Ramos (cell line): Measurements from ENCODE around the gene PRELP.
"Not testable (repeated sequence)": the region's sequence is repeated elsewhere in the genome, so short reads cannot be mapped to it uniquely, and the experiment has no call there.

Source experiments
- in situ Hi-C: fragments of 300-500 bp; cut with MboI; formaldehyde crosslinking; loops from one replicate; pipeline ENCODE4 v1.14.3; 2022; ENCODE audit warnings: low sequenced_read_pairs; ENCODE audit not compliant: unreplicated experiment

Gene PRELP

DNA sequence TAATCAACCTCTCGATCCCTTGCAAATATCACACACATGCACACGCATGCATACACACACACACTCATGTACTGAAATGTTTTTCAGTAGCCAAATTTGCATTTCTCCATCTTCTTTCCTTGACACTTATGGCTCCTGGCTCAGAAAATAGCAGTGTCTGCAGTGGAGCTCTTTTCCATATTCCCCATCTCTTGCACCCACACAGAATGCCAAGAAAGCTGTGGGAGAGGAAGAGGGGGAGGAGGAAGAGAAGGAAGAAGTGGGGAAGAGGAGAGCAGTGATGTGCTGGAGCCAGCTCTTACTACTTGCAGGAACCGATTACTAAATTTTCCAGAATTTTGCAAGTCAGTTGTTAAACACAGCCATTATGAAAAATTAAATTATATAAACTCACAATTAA, 28.2 kb downstream of the PRELP start:
- in situ Hi-C loops, result no loop called here

DNA sequence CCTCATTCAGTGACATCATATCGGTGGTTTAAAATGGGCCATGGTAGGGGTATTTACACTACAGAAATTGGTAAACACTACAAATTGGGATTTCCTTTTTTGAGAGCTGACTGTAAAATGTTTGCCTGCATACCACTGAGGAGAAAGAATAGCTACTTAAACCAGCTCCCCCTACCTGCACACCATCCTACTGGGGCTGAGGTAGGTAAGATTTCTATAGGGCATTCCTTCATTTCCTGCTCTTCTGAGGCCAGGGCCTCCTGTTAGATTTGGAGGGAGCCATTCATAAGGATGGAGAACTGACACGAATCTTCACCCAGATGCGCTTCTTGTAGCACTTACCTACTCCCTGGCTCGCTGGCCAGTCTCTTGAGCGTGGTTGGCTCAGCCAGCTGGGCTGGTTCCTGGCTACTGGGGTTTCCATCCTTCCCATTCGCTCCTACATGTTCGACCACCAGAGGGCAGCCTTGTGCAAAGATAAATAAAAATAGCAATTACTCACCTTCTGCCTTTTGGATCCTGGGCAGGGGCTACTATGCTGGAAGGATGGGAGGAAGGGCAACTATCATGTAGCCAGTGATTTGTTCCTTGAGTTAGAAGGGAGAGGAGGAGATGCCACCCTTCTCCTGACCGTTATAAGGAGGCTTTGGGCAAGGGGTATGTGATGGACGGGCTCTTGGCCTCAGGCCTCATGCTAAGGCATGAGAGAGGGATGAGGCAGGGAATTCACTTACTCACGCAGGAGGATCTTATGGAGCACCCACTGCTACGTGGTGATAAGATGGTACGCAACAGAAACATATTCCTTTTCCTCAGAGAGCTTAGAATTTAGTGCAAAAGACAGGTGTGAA, 29.0 kb downstream of the PRELP start:
- in situ Hi-C loops, result loop anchor here (5.0 kb wide), 1 partner anchor 193 kb away; no protein-coding TSS in a partner anchor

DNA sequence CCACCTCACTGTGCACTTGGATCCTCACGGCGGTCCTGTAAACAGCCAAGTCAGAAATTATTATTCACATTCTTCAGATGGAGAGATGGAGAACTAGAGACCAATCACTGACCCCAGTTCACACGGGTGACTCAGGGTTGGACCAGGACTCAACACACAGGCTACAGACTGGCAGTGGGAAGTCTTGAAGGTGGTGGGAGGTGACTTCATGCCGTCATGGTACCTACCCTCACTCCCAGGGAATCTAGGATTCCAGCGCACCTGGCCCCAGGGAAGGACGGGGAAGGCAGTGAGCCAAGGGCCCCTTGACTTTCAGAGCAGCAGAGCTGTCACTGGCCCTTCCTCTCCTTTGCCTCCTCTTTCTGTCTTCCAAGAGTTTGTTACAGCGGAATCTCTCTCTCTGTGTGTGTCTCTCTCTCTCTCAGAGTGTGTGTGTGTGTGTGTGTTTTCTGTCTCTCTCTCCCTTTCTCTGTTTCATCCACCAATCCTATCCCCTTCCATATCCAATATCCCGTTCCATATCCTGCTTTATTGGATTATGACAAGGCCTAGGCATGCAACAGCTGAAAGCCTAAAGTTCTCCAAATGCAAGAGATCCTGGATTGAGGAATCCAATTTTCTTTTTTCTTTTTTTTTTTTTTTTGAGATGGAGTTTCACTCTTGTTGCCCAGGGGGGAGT, 30.1 kb downstream of the PRELP start:
- in situ Hi-C loops, result loop anchor here (5.0 kb wide), 1 partner anchor 192 kb away; no protein-coding TSS in a partner anchor

GRCh38 chr1:203506858-203507626, 31.4 kb downstream of the PRELP start:
- in situ Hi-C loops, result loop anchor here (5.0 kb wide), 1 partner anchor 190 kb away; no protein-coding TSS in a partner anchor

- in situ Hi-C loops, result loop anchor here (5.0 kb wide), 1 partner anchor 190 kb away; no protein-coding TSS in a partner anchor
These were observed 32.2 kb downstream of the PRELP start for GRCh38 chr1:203507759-203508158.

DNA sequence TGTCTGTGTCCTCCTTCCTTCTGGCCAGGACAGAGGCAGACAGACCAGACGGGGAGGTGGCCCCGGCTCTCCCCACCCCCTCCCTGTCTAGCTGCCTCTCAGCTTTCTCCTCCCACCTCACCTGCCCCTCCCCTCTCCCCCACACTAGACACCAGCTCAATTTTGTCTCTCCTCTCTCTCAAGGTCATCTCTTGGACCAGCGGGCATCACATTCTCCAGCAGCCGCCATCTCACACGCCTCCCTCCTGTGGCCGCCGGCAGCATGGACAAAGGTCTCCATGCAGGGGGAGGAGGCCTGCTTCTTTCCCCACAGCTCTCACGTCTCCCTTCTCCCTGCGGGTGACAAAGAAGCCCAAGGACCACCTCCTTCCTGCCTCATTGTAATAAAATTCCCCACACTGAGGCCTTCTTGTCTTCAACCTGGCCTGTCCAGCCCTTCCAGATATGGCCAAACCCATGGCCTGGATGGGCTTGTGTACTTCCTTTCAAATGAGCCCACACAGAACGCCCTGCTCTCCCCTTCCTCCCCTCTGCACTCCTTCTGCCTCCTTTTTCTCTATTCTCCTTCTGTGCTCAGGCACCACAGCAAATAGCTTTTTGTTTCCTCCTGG, 33.0 kb downstream of the PRELP start:
- in situ Hi-C loops, result loop anchor here (5.0 kb wide), 1 partner anchor 189 kb away; no protein-coding TSS in a partner anchor

- in situ Hi-C loops, result loop anchor here (5.0 kb wide), 1 partner anchor 188 kb away; no protein-coding TSS in a partner anchor
These were observed 33.5 kb downstream of the PRELP start for GRCh38 chr1:203509135-203509534.

DNA sequence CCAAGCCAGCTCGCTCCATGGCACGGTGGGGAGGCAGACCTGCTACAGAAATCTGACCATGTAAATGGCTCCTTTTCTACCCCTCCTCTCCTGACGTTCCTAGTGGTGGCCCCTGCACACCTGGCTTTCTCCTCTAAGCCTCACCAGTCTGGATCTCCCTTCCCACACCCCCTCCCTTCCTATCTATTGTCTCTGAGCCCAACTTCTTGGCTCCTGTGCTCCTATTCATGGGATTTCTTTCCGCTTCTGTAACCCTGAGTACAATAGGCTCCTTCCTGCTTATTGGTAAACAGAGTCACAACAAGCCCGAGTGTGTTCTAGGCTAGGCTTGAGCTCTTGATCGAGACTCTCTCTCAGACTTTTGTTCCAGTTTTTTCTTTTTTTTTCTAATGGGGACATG, 35.9 kb downstream of the PRELP start:
- in situ Hi-C loops, result no loop called here

- in situ Hi-C loops, result no loop called here
These were observed 36.3 kb downstream of the PRELP start for GRCh38 chr1:203511930-203512329.

DNA sequence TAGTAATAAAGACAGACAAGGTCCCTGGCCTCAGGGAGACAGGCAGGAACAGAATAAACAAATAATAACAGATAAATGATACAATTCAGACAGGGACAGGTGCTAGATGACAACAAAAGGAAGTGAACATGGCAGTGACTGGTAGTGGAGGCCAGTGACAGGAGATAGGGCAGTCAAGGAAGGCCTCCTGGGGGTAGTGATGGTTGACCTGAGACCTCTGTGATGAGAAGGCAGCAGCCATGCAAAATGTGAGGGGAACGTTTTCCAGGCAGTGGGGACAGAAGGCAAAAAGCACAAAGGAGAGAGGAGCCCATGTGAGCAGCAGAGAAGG, 36.9 kb downstream of the PRELP start:
- in situ Hi-C loops, result no loop called here

GRCh38 chr1:203512848-203513584, 37.4 kb downstream of the PRELP start:
- in situ Hi-C loops, result no loop called here

DNA sequence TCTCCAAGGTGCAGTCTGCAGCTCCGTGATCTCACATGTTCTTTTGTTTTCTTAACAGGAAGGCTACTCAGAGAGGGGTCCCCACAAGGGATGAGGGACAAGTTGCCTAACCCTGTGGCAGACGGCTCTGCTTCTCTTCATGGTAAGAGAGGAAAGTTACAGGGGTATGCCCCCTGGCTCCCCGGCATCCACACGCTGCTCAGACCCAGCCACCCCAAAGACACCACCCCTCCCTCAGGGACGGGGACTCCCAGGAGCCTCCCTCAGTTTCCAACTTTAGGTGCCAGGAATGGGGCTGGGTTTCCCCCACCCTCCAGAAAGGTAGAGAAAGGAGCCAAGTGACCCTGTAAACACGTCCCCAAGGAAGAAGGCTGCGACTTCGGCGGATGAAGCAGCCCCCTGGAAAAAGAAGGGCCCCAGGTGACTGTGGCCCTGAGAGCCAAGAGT, 38.0 kb downstream of the PRELP start:
- in situ Hi-C loops, result no loop called here

GRCh38 chr1:203516184-203516583, 40.6 kb downstream of the PRELP start:
- in situ Hi-C loops, result no loop called here

- in situ Hi-C loops, result no loop called here
These were observed 41.3 kb downstream of the PRELP start for GRCh38 chr1:203516906-203517305.

DNA sequence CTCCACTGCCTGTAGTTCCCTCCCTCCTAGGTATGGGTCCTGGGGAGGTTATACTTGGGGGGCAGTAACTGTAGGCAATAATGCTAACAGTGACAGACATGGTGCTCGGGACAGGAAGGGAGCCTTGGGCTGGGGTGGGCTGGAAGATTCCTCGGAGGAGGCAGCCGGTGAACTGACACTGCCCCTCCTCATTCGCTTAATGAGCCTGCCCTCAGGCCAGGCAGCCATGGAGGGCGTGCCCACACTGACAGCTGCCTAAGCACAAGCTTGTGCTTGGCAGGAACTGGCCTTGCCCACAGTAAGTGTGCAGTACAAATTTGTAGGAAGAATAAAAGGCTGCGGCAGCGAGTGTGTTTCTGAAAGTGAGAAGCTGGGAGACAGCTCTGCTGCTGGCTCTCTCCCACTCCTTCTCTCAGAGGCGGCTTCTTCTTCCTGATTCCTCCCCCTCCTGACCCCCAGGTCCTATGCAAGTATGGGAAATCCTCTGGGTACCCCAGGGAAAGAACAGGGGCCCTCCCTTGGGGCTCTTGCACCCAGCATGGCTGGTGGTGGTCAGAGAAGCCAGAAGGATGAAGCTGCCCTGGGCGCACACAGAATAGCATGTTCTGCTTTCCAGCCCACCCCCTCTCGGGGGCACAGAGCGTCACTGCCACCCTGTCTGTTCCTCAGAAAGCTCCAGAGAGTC, 42.0 kb downstream of the PRELP start:
- in situ Hi-C loops, result no loop called here

DNA sequence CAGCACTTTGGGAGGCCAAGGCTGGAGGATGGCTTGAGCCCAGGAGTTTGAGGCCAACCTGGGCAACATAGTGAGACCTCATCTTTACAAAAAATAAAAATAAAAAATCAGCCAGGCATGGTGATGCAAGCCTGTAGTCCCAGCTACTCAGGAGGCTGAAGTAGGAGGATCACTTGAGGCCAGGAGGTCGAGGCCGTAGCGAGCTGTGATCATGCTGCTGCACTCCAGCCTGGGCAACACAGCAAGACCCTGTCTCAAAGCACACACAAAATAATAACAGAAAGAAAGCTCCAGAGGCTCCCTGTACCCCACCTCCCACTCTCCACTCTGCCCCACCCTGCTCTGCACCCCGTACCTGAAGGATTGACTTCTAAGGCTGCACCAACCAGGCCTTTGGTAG, 42.5 kb downstream of the PRELP start:
- in situ Hi-C loops, result not testable (repeated sequence)

DNA sequence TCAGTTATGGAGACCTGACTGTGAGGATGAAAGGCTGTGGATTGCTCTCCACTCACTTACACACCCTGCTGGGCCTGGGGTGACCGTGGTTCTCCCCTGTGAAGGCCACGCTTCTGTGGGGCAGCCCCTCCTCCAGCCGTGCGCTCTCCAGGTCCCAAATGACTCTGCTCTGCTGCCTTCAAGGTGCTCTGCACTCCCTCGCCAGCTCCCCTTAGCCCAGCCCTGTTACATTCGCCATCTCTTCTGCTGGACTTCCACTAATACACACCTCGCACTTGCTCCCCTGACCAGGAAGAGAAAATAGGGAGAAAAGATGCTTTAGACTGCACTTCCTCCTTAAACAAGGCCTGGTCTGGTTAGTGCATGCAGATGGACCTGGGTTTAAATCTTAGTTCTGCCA, 42.9 kb downstream of the PRELP start:
- in situ Hi-C loops, result no loop called here

- in situ Hi-C loops, result no loop called here
These were observed 43.6 kb downstream of the PRELP start for GRCh38 chr1:203519053-203519840.
